K562 (cell line): ENCODE data around the gene RTF2. TPM values are rescaled to one million over a fixed set of nuclear protein-coding genes. Genes with fewer than 3 reads are reported as not detected.
A peak's percentile ranks its signal among the peaks of the same experiment; 100 is the strongest.

Experiments
- EP400 ChIP-seq: fragments of 450-650 bp; IDR thresholded peaks from 2 replicates; pipeline ENCODE4 v1.6.1; 2017; ENCODE audit warnings: antibody characterized with exemption, mild to moderate bottlenecking, moderate library complexity
- MBD2 ChIP-seq: sonication (generic); IDR thresholded peaks from 2 replicates; pipeline ENCODE4 v1.6.1; 2016; ENCODE audit warnings: low read depth, borderline replicate concordance
- POLR3G ChIP-seq: IDR thresholded peaks from 2 replicates; pipeline ENCODE4 v1.6.1; 2011; ENCODE audit not compliant: insufficient read length, insufficient replicate concordance; ENCODE audit errors: extremely low read depth
- RBM25 ChIP-seq: fragments of 200-400 bp; formaldehyde crosslinking; IDR thresholded peaks from 2 replicates; pipeline ENCODE4 v1.6.1; 2018; ENCODE audit warnings: low read length, low read depth, moderate library complexity; ENCODE audit not compliant: severe bottlenecking
- SMAD1 ChIP-seq: fragments of 150-350 bp; IDR thresholded peaks from 2 replicates; pipeline ENCODE4 v1.6.1; 2014; ENCODE audit warnings: low read length, low read depth; ENCODE audit not compliant: partially characterized antibody
- TEAD2 ChIP-seq: fragments of 450-650 bp; IDR thresholded peaks from 2 replicates; pipeline ENCODE4 v1.6.1; 2016; ENCODE audit warnings: missing genetic modification characterization, control low read depth, missing compliant biosample characterization
- THAP12 ChIP-seq: fragments of 250-450 bp; sonication (Bioruptor Pico); IDR thresholded peaks from 2 replicates; pipeline ENCODE4 v1.9.0; 2021; ENCODE audit warnings: mild to moderate bottlenecking, inconsistent platforms
- ZBTB7A ChIP-seq: IDR thresholded peaks from 2 replicates; pipeline ENCODE4 v1.6.1; 2011; ENCODE audit warnings: low read depth, mild to moderate bottlenecking, low read length, moderate library complexity, borderline replicate concordance; ENCODE audit not compliant: control insufficient read depth
- ZNF143 ChIP-seq: sonication (generic); formaldehyde crosslinking; IDR thresholded peaks from 2 replicates; pipeline ENCODE4 v1.9.0; 2022; ENCODE audit warnings: mild to moderate bottlenecking, missing genetic modification reagents
- ZNF197 ChIP-seq: fragments of 200-800 bp; sonication (Bioruptor generic); IDR thresholded peaks from 2 replicates; pipeline ENCODE4 v1.6.1; 2016; ENCODE audit warnings: low read depth, missing genetic modification characterization, missing compliant biosample characterization
- ZNF583 ChIP-seq: fragments of 250-450 bp; sonication (Bioruptor Pico); IDR thresholded peaks from 2 replicates; pipeline ENCODE4 v1.4.0; 2020
- ZNF699 ChIP-seq: fragments of 250-450 bp; sonication (Bioruptor Pico); IDR thresholded peaks from 2 replicates; pipeline ENCODE4 v1.8.0; 2021; ENCODE audit warnings: mild to moderate bottlenecking, moderate library complexity; ENCODE audit not compliant: insufficient replicate concordance
- ZNF76 ChIP-seq: fragments of 250-450 bp; sonication (Bioruptor Pico); IDR thresholded peaks from 2 replicates; pipeline ENCODE4 v1.4.0; 2020; ENCODE audit warnings: mild to moderate bottlenecking, moderate library complexity, borderline replicate concordance
- polyA plus RNA-seq, 8 experiments: library from polyadenylated mRNA; depleted of rRNA in 4 of 8; stranded (reverse) in 5 of 8; unstranded in 3 of 8; fragments of >200 nt; fragmentation: Nextera tagmentation in 2 of 8; fragmentation: Illumina TruSeq in 1 of 8; extraction: Ambion mirVana in 2 of 8; extraction: Trizol in 1 of 8; gene quantifications; 2 replicates each; pipeline versions ENCODE4 v1.2.1 to v1.2.3, GENCODE V29; 2011 to 2014; ENCODE audit warnings: inconsistent platforms in 1 of 8, missing spikeins in 1 of 8
- total RNA-seq, 7 experiments: library from RNA; depleted of rRNA in 6 of 7; stranded (reverse); fragments of >200 nt in 6 of 7; fragmentation: Illumina TruSeq in 2 of 7; extraction: Trizol in 2 of 7; gene quantifications; 2 replicates each; pipeline versions ENCODE4 v1.2.1 to v1.2.3, GENCODE V29; 2011 to 2021; ENCODE audit warnings: low replicate concordance in 1 of 7
- TF ChIP-seq, protein P1 (sequence below): IDR thresholded peaks from 2 replicates; pipeline ENCODE4 v1.6.1; 2011; ENCODE audit not compliant: insufficient read length; ENCODE audit errors: extremely low read depth
- TF ChIP-seq, protein P2 (sequence below): sonication (generic); formaldehyde crosslinking; IDR thresholded peaks from 2 replicates; pipeline ENCODE4 v1.8.1; 2023; ENCODE audit warnings: mild to moderate bottlenecking, missing genetic modification reagents
- TF ChIP-seq, protein P3 (sequence below): fragments of 250-450 bp; sonication (Bioruptor Pico); IDR thresholded peaks from 2 replicates; pipeline ENCODE4 v1.8.0; 2022; ENCODE audit warnings: moderate library complexity, mild to moderate bottlenecking, inconsistent platforms

The RTF2 gene
- total and polyA plus RNA-seq, 9 of the 15 experiments (the other 6 are each of a cell fraction or from before 2014, with no cell fraction given), result 67.0 to 177 (median 84.9) TPM

DNA sequence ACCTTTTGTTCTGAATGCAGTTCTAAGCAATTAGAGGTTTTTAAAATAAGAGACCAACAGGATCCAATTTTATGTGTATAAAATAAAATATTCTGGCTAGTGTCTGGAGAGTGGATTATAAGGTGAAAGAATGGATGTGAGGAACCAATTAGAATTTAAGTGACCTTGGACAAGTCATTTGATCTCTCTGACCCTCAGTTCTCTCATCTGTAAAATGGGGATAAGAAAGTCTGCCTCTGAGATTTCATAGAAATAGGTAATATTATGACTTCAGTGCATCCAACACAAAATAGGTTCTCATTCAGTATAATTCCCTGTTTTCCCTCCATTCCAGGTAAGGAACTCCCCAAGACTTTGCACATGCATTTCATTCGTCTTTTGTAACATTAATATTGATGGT is 37.5 kb upstream of the RTF2 start (continued):
- TF ChIP-seq THAP12 (CRISPR knock-in tag), result no peak
- TF ChIP-seq ZNF197 (CRISPR knock-in tag), result no peak
- TF ChIP-seq TEAD2 (tag), result no peak
- no peak for TF ChIP-seq ZNF699 (CRISPR knock-in tag)
- TF ChIP-seq ZNF583 (CRISPR knock-in tag), result no peak
- TF ChIP-seq, protein P1, sequence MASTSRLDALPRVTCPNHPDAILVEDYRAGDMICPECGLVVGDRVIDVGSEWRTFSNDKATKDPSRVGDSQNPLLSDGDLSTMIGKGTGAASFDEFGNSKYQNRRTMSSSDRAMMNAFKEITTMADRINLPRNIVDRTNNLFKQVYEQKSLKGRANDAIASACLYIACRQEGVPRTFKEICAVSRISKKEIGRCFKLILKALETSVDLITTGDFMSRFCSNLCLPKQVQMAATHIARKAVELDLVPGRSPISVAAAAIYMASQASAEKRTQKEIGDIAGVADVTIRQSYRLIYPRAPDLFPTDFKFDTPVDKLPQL, result no peak
- TF ChIP-seq, protein P2, sequence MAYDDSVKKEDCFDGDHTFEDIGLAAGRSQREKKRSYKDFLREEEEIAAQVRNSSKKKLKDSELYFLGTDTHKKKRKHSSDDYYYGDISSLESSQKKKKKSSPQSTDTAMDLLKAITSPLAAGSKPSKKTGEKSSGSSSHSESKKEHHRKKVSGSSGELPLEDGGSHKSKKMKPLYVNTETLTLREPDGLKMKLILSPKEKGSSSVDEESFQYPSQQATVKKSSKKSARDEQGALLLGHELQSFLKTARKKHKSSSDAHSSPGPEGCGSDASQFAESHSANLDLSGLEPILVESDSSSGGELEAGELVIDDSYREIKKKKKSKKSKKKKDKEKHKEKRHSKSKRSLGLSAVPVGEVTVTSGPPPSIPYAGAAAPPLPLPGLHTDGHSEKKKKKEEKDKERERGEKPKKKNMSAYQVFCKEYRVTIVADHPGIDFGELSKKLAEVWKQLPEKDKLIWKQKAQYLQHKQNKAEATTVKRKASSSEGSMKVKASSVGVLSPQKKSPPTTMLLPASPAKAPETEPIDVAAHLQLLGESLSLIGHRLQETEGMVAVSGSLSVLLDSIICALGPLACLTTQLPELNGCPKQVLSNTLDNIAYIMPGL (CRISPR knock-in tag), result no peak
- TF ChIP-seq SMAD1, result no peak
- TF ChIP-seq ZNF76 (CRISPR knock-in tag), result no peak
- TF ChIP-seq, protein P3, sequence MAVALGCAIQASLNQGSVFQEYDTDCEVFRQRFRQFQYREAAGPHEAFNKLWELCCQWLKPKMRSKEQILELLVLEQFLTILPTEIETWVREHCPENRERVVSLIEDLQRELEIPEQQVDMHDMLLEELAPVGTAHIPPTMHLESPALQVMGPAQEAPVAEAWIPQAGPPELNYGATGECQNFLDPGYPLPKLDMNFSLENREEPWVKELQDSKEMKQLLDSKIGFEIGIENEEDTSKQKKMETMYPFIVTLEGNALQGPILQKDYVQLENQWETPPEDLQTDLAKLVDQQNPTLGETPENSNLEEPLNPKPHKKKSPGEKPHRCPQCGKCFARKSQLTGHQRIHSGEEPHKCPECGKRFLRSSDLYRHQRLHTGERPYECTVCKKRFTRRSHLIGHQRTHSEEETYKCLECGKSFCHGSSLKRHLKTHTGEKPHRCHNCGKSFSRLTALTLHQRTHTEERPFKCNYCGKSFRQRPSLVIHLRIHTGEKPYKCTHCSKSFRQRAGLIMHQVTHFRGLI, result no peak
- no peak for TF ChIP-seq ZBTB7A
- no peak for TF ChIP-seq ZNF143 (CRISPR knock-in tag)
- TF ChIP-seq RBM25, result peak; percentile 97
- TF ChIP-seq MBD2, result no peak
- TF ChIP-seq EP400, result no peak
- TF ChIP-seq POLR3G, result no peak
